HG02884 (cell line): ENCODE results near the gene ATP6V0A1.
"Not testable (repeated sequence)": the region's sequence is repeated elsewhere in the genome, so short reads cannot be mapped to it uniquely, and the experiment has no call there.

Experiments
- ATAC-seq: cut with Tn5 transposase; IDR thresholded peaks from one replicate; pipeline ENCODE4 v1.9.1; 2021; ENCODE audit warnings: mild to moderate bottlenecking, moderate library complexity; ENCODE audit not compliant: unreplicated experiment

Gene ATP6V0A1

DNA sequence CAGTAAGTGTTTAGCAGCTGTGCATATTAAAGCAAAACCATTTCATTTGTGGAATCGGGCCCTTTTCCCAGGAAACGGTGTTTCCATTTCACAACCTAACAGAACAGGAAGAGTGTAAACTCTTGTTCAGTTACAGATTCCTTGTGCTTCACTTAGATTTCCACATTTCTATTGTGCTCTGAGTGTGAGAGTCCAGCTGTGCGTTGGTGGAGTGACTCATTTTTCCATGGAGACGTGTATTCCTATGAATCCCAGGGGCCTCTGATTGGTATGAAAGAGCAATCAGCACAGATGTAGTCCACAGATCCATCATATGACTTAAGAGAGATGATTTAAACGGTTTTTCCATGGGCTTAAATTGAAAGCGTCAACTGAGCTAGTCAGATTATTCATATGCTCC is 22.3 kb upstream of the ATP6V0A1 start:
- no peak for ATAC-seq

DNA sequence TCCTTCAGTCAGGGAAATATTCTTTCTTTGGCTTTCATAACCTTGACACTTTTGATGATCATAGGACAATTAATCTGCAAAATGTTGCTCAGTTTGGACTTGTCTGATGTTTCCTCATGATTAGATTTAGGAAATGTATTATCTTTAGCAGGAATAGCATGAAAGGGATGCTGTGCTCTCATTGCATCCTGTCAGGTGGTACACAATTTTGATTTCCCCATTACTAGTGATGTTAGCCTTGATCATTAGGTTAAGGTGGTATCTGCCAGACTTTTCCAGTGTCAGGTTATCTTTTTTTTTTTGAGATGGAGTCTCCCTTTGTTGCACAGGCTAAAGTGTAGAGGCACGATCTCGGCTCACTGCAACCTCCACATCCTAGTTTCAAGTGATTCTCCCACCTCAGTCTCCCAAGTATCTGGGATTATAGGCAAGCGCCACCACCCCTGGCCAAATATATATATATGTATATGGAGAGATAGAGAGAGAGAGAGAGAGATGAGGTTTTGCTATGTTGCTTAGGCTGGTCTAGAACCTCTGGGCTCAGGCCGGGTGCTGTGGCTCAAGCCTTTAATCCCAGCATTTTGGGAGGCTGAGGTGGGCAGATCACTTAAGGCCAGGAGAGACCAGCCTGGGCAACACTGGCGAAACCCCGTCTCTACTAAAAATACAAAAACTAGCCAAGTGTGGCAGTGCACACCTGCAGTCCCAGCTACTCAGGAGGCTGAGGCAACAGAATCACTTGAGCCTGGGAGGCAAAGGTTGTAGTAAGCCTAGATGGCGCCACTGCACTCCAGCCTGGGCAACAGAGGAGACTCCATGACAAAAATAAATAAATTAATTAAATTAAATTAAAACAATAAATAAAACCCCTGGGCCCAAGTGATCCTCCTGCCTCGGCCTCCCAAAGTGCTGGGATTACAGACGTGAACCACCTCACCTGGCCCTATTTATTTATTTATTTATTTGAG is 19.8 kb upstream of the ATP6V0A1 start:
- no peak for ATAC-seq

DNA sequence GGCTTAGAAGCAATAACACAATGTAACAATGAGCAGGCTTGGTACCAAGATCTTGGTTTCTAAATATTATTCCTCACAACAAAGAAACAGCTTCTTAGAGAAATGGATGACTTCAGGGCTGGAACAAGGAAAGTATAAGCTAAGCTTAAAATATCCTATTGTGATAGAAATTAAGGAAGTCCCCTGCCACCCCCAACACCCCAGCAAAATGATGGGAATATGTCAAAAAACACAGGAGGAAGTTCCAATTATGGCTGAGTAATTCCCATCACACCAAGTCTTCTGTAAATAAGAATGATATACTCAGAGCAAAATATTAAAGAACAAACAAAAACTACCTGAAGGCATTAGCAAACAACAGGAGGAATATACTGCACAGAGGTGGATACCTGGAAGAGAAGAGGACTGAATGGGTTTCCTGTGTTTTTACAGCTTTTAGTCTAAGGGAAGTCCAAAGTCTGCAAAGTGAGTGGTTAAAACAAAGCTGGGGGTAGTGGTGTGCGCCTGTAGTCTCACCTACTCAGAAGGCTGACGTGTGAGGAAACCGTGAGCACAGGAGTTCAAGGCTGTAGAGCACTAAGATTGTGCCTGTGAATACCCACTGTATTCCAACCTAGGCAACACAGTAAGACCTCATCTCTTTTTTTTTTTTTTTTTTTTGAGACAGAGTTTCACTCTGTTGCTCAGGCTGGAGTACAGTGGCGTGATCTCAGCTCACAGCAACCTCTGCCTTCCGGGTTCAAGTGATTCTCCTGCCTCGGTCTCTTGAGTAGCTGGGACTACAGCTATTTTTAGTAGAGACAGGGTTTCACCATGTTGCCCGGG is 17.1 kb upstream of the ATP6V0A1 start:
- ATAC-seq = no peak

DNA sequence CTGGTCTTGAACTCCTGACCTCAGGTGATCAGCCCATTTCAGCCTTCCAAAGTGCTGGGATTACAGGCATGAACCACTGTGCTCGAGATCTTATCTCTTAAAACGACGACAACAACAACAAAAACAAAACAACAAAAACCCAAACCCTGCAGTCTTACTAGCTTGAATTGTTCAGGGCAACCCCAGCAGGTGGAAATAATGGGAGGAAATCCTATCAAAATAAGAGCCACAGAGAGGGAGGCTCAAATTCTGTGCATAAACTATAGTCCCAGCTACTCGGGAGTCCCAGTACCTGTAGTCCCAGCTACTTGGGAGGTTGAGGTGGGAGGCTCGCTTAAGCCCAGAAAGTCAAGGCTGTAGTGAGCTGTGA is 16.5 kb upstream of the ATP6V0A1 start:
- no peak for ATAC-seq

DNA sequence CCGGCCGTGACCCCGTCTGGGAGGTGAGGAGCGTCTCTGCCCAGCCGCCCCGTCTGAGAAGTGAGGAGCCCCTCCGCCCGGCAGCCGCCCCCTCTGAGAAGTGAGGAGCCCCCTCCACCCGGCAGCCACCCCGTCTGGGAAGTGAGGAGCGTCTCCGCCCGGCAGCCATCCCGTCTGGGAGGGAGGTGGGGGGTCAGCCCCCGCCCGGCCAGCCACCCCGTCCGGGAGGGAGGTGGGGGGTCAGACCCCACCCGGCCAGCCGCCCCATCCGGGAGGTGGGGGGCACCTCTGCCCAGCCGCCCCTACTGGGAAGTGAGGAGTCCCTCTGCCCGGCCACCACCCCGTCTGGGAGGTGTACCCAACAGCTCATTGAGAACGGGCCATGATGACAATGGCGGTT is 9.5 kb upstream of the ATP6V0A1 start:
- ATAC-seq = not testable (repeated sequence)

DNA sequence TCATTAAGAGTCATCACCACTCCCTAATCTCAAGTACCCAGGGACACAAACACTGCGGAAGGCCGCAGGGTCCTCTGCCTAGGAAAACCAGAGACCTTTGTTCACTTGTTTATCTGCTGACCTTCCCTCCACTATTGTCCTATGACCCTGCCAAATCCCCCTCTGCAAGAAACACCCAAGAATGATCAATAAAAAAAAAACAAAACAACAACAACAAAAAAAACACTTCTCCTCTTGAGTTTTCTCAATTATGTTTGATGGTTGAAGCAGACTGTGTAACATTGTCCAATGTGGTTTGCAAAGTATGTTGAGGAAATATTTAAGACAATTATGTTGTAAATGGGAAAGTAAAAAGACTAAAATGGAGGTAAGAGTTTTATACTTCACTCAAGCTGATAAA is 8.8 kb upstream of the ATP6V0A1 start:
- not testable (repeated sequence) for ATAC-seq

DNA sequence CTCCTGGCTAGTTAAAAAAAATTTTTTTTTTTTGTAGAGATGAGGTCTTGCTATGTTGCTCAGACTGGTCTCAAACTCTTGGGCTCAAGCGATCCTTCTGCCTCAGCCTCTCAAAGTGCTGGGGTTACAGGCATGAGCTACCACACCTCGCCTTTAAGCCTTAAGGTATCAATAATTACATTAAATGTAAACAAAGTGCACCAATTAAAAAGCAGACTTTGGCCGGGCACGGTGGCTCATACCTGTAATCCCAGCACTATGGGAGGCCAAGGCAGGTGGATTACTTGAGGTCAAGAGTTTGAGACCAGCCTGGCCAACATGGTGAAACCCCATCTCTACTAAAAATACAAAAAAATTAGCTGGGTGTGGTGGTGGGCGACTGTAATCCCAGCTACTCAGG is 7.4 kb upstream of the ATP6V0A1 start:
- ATAC-seq = not testable (repeated sequence)

DNA sequence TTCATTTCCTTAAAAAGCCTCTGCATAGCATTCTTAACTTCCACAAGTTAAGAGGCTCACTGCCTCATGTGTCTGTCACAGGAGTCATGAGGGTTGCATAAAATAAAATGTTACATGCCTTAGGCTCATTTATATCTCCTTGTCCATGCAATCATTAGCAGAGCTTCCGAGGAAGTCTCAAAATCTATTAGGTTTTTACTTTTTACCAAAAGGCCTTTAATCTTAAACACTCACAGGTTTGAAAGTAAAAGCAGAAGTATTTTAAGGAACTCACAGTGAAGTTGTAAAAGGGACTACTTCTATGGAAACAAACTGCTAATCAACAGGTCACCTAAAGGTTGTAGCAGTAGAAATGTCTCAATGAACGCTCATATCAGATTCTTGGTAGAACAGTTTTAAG is 5.2 kb upstream of the ATP6V0A1 start:
- ATAC-seq = no peak

DNA sequence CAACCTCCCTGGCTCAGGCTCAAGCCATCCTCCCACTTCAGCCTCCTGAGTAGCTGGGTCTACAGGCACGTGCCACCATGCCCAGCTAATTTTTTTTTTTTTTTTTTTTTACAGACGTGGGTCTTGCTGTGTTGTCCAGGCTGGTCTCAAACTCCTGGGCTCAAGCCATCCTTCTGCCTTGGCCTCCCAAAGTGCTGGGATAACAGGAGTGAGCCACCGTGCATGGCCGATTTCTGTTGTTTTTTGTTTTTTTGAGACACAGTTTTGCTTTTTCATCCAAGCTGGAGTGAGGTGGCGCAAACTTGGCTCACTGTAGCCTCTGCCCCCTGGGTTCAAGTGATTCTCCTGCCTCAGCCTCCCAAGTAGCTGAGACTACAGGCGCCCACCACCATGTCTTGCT is 3.7 kb upstream of the ATP6V0A1 start:
- ATAC-seq = not testable (repeated sequence)

DNA sequence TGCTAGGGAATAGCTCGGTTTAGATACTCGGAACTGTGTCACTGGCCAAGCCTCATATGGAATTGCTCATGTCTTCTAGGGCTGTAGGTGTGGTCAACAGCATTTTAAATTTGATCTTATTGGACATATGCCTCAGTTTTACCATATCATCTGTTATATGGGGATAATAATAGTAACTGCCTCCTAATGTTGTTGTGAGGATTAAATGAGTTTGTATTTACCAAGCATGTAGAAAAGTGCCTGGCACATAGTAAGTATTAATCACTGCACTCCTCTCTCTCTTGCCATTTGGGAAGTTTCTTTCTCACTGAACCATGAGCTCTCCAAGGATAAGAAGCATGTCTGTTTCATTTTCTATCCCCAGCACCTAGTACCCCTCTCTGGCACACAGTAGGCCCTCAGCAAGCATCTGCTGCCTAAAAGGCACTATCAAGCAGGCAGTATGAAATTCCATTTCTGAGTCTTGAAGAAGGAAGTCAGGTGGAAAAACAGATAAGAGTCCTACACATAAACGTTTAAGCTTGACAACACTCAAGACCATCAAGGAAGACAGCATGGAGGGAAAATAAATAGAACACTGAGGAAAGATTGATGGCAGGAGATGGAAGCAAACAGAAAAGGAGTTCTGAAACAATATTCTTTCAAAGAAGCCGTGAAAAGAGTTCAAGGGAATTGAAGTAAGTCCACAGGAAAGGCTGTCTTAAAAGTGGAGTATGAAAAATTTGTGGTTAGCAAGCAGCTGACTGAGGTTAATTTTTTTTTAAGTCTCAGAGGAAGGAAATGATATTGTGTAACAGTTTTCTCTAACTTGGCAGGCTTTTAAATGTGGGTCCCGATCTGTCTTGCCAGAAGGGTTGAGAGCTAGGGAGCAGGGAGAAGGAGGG is 2.2 kb upstream of the ATP6V0A1 start:
- ATAC-seq = no peak

DNA sequence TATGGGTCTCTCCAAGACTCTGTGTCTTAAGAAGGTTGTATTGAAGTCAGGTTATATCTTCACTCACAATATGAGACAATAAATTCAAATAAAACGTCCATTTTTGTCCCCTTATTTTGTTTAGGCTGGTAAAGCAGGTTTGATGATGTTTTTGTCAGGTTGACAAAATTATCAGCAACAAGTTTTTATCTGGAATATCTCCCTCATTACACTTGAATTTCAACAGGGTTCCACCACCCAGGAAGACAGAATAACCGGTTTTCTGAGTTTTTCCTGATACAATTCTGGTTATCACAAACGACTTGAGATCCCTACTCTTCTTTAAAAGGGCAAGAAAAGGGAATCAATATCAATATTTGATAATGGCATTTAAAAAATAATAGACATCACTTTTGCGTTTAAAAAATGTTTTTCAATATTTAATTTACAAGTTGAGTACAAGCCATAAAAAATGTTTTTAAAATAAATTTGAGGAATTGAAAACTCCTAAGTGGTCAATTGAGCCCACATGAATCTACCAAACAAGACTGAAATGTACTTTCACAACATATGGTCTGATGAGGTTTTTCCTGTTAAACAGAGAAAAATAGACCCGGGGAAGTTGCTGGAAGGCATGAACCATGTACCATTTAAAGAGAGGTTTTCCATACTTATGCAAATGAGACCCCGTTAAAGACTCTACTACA is 1.4 kb upstream of the ATP6V0A1 start:
- ATAC-seq = no peak

DNA sequence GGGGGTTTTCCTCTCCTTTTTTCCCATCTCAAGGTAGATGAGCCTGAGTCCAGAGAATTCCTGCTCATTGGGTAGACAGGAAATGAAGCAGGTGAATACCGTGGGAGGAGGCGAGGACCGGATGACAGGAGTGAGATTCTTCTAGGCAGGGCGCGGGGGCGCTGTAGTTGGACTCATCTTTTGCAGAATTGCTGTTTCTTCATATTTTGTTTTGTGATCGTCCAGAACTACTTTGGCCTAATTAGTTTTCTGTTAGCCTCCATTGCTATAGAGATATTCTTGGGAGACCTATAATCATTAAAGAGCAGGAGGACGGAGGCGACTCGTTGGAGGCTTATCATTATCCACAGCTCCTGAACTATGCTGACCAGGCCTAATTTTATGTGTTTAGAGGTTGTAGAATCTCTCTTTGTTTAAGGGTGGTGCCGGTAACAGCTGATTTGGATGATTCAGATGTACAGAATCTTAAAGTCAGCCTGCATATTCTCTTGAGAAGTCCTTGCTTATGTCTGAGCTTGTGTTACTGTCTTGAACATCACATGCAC is 650 bp downstream of the ATP6V0A1 start:
- no peak for ATAC-seq

DNA sequence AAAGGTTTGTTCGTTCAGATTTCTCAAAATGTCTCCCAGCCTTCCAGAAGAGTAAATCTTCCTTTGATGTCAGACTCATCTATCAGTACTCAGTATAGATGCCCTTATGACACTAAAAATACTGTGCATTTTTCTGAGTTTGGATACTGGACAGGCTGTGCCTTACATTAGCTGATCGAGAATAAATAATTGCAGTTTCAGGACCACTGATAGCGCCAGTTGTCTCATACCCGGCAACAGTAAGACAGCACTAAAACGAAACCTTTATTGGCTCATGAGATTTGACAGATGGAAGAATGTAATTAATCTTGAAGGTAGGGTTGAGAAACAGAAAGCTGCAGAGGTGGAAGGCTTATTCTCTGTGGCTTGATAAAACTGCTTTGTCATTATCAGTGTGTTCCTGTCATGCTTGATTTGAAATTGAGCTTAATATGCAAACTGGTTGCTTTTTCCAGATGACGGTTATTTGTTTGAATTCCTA is 1.2 kb downstream of the ATP6V0A1 start:
- ATAC-seq = no peak

DNA sequence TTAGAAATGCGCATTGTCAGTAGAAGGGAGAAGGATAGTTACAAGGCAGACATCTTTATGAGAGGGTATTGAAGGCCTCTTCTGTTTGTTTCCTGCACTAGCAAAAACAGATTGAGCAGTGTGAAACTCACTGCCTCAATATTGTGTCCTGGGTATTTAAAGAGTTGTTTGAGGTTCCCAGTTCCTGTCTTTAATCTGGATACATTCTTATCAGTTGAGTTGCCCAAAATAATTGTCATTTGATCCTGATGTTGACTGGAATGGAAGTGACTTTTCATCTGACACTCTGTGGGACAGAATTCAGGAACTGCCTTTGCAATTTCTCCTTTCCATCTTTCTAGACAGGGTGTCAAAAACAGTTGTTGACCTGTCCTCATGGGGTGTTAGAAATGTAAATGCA is 1.7 kb downstream of the ATP6V0A1 start:
- no peak for ATAC-seq

DNA sequence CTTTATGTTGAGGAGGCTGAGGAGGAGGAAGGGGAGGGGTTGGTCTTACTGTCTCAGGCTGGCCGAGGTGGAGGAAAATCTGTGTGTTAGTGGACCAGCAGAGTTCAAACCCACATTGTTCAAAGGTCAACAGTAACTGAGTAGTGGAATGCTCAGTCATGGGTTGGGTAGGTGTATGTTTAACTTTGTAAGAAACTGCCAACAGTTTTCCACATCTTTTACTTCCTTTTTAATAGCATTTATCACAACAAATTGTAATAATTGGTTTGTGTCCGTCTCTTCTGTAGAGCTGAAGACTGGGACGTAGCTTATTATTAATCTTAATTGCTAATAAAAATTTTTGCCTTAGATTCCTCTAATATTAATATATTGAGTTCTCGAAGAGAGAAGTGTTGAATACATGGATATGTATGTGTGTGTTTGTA is 5.3 kb downstream of the ATP6V0A1 start:
- no peak for ATAC-seq

DNA sequence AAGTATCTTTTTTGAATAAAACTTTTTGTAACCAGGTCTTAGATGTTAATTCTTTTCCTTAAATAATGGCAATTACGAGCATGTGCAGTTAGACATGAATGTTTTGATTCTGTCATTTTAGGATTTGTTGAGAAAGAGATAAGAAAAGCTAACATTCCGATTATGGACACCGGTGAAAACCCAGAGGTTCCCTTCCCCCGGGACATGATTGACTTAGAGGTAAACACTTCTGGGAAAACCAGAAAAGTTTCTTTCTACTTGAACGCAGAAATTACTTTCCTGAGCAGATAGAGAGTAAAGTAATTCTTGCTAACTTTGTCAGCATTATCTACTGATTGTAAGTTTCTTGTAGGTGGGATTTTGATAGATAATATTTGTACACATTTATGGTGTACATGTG is 9.2 kb downstream of the ATP6V0A1 start:
- no peak for ATAC-seq

DNA sequence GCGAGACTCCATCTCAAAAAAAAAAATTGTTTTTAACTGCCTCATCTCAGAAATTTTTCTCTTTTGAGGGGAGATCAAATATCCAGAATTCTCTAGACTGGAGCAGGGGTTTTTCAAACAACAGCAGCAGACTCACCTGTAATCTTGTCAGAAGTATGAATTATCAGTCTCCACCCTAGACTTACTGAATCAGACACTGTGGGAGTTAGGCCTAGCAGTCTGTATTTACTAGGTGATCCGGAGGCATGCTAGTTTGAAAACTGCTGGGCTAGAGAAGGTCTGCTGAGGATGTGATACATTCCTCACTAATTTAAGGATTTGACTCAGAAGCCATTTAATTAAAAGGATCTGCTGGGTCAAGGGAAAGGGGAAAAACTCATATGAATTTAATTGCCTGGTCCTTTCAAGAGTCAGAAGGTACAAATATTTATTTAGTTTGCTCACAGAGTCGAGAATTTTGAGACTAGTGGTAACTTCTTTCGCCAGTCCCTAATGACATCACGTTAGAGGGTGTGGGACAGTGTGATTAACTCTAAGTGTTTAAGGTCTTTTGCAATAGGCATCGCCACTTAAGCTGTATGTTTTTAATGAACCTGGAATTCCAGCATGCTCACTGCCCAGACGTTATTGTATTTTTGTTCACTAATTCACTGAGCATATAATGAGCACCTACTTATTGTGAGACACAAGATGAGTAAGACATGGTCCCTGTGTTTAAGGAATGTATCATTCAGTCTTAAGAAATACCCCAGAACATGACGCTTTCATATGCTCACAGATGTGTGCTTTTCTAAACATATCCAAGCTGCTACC is 14.2 kb downstream of the ATP6V0A1 start:
- no peak for ATAC-seq

DNA sequence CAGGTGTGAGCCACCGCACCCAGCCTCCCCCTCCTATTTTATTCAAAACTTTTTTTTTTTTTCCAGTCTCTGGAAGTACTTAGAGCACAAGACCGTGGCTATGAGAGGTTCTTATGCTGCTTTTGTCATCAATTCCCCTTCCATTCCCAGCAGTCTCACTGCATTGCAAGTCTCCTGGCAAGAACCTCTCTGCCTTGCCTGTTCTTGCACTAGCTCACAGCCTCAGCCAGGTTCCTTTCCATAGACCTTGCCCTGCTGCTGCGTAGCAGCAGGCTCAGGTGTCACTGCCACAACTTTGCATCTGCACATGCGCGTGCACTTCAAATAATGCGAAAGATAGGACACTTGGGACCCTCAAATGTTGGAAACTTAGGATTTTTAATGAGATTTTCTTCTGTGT is 15.6 kb downstream of the ATP6V0A1 start:
- no peak for ATAC-seq

DNA sequence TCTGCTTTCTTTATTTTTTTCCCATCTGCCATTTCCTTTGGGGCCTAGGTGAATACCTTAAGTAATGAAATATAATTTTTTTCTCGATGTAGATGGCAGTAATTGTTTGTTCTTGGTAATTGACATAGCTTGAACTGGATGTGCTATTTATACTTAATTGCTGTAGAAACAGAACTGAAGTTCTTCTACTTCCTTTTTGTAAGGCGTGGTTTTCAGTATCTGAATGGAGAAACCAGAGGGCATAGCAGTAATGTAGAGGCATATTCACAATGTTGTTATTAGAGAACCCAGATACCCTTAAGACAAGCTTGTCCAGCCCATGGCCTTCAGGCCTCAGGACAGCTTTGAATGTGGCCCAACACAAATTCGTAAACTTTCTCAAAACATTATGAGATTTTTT is 16.4 kb downstream of the ATP6V0A1 start:
- ATAC-seq = no peak
